ENCODE data around the gene COX5B.
A peak's percentile ranks its signal among the peaks of the same experiment; 100 is the strongest.

COX5B gene

DNA sequence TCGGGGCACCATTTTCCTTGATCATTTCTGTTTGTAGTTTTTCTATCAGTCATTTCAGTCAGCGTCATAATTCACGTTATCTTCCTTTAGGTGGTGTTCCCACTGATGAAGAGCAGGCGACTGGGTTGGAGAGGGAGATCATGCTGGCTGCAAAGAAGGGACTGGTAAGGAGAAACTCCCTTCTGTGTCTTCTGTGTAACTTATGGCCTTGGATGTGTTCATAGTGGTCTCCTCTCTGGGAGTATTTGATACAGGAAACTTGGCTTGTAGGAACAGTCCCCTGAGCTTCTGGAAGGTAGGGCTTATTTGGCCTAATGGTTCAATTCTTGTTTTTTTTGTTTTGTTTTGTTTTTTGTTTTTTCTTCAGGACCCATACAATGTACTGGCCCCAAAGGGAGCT, 1.1 kb downstream of the COX5B start:
- H3K27me3 ChIP-seq (ENCODE audit: insufficient read depth, low read length, poor library complexity, severe bottlenecking), result no peaks in the 10 kb centered on the region
- peaks cover 15% of the 10 kb centered on the region for H4K20me1 ChIP-seq (ENCODE audit: insufficient read depth, low read length, poor library complexity, severe bottlenecking)
- peak overlapping the region; percentile 95 for H3K9ac ChIP-seq (ENCODE audit: low read depth, low read length, poor library complexity, severe bottlenecking)
- peak overlapping the region; percentile 80 for H3K4me3 ChIP-seq (ENCODE audit: low read length, poor library complexity, severe bottlenecking)
- H3K4me1 ChIP-seq (ENCODE audit: insufficient read depth, low read length, poor library complexity, severe bottlenecking), result peaks cover 20% of the 10 kb centered on the region
- H3K4me2 ChIP-seq (ENCODE audit: low read depth, low read length, poor library complexity, severe bottlenecking), result peak overlapping the region; percentile 75
- H3K9me2 ChIP-seq (replicated peaks; ENCODE audit: low read depth, low read length), result no peaks in the 10 kb centered on the region
- TF ChIP-seq, protein P1, sequence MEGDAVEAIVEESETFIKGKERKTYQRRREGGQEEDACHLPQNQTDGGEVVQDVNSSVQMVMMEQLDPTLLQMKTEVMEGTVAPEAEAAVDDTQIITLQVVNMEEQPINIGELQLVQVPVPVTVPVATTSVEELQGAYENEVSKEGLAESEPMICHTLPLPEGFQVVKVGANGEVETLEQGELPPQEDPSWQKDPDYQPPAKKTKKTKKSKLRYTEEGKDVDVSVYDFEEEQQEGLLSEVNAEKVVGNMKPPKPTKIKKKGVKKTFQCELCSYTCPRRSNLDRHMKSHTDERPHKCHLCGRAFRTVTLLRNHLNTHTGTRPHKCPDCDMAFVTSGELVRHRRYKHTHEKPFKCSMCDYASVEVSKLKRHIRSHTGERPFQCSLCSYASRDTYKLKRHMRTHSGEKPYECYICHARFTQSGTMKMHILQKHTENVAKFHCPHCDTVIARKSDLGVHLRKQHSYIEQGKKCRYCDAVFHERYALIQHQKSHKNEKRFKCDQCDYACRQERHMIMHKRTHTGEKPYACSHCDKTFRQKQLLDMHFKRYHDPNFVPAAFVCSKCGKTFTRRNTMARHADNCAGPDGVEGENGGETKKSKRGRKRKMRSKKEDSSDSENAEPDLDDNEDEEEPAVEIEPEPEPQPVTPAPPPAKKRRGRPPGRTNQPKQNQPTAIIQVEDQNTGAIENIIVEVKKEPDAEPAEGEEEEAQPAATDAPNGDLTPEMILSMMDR (conservative IDR thresholded peaks at IDR 0.05; ENCODE audit: low read length), result no peak
- TF ChIP-seq EZH2phosphoT487 (IDR thresholded peaks at IDR 0.05; ENCODE audit: borderline replicate concordance), result no peak
- H3F3A ChIP-seq (ENCODE audit: low read depth), result no peaks in the 10 kb centered on the region
- H3K36me3 ChIP-seq (ENCODE audit: insufficient read depth, low read length), result peaks cover 16% of the 10 kb centered on the region; the same call in 1 of the 2 replicates
- H2AFZ ChIP-seq (ENCODE audit: low read length), result no peak overlapping the region
- H3K9me3 ChIP-seq (ENCODE audit: insufficient read depth, low read depth, low read length), result no peaks in the 10 kb centered on the region
- H3K79me2 ChIP-seq (ENCODE audit: insufficient read depth, low read length), result peaks cover 27% of the 10 kb centered on the region

- Histone ChIP-seq H3F3A (ENCODE audit: low read depth) (no peaks in the 10 kb centered on the region), H3K36me3 (ENCODE audit: insufficient read depth, low read length) (peaks cover 16% of the 10 kb centered on the region; the same call in 1 of the 2 replicates), H3K9ac (ENCODE audit: low read depth, low read length, poor library complexity, severe bottlenecking) (no peak overlapping the region), H3K9me2 (replicated peaks; ENCODE audit: low read depth, low read length) (no peaks in the 10 kb centered on the region), H4K20me1 (ENCODE audit: insufficient read depth, low read length, poor library complexity, severe bottlenecking) (peaks cover 15% of the 10 kb centered on the region), H2AFZ (ENCODE audit: low read length) (no peak overlapping the region), H3K4me2 (ENCODE audit: low read depth, low read length, poor library complexity, severe bottlenecking) (no peak overlapping the region), H3K4me1 (ENCODE audit: insufficient read depth, low read length, poor library complexity, severe bottlenecking) (peaks cover 11% of the 10 kb centered on the region), H3K4me3 (ENCODE audit: low read length, poor library complexity, severe bottlenecking) (no peak overlapping the region), H3K27me3 (ENCODE audit: insufficient read depth, low read length, poor library complexity, severe bottlenecking) (no peaks in the 10 kb centered on the region), H3K79me2 (ENCODE audit: insufficient read depth, low read length) (peaks cover 25% of the 10 kb centered on the region), H3K9me3 (ENCODE audit: insufficient read depth, low read depth, low read length) (no peaks in the 10 kb centered on the region)
- no peak for TF ChIP-seq EZH2phosphoT487 (IDR thresholded peaks at IDR 0.05; ENCODE audit: borderline replicate concordance)
- TF ChIP-seq, protein P1 (conservative IDR thresholded peaks at IDR 0.05; ENCODE audit: low read length), result no peak
Observed at GRCh38 chr2:97651114-97651513, 5.3 kb downstream of the COX5B start.

- Histone ChIP-seq H3K27me3 (ENCODE audit: insufficient read depth, low read length, poor library complexity, severe bottlenecking) (no peaks in the 10 kb centered on the region), H3K4me2 (ENCODE audit: low read depth, low read length, poor library complexity, severe bottlenecking) (no peak overlapping the region), H4K20me1 (ENCODE audit: insufficient read depth, low read length, poor library complexity, severe bottlenecking) (no peaks in the 10 kb centered on the region), H3K4me3 (ENCODE audit: low read length, poor library complexity, severe bottlenecking) (no peak overlapping the region), H3K9me2 (replicated peaks; ENCODE audit: low read depth, low read length) (no peaks in the 10 kb centered on the region), H2AFZ (ENCODE audit: low read length) (no peak overlapping the region), H3K9me3 (ENCODE audit: insufficient read depth, low read depth, low read length) (no peaks in the 10 kb centered on the region), H3K36me3 (ENCODE audit: insufficient read depth, low read length) (peaks cover 19% of the 10 kb centered on the region; the same call in 1 of the 2 replicates), H3K9ac (ENCODE audit: low read depth, low read length, poor library complexity, severe bottlenecking) (no peak overlapping the region), H3F3A (ENCODE audit: low read depth) (no peaks in the 10 kb centered on the region), H3K79me2 (ENCODE audit: insufficient read depth, low read length) (0 out of 2 replicates have a peak, but pooled peaks cover 1% of the 10 kb centered on the region), H3K4me1 (ENCODE audit: insufficient read depth, low read length, poor library complexity, severe bottlenecking) (no peaks in the 10 kb centered on the region)
- TF ChIP-seq, protein P1 (conservative IDR thresholded peaks at IDR 0.05; ENCODE audit: low read length), result no peak
- no peak for TF ChIP-seq EZH2phosphoT487 (IDR thresholded peaks at IDR 0.05; ENCODE audit: borderline replicate concordance)
Observed at GRCh38 chr2:97653473-97653872, 7.6 kb downstream of the COX5B start.

Data from Loucy (cell line).